DND-41 (cell line): ENCODE data around the gene RNLS.

Experiments used
- ATAC-seq: fragments of 200-7000 bp; cut with Tn5 transposase; 3 replicates; pipeline ENCODE4 v1.9.1; 2021; ENCODE audit warnings: low read depth; ENCODE audit not compliant: insufficient read depth
- DNase-seq: peaks from one replicate; pipeline ENCODE4 v3.0.0-alpha.2; 2020
- H2AFZ ChIP-seq: 2 replicates; pipeline ENCODE4 v1.6.0; 2012; ENCODE audit warnings: low read depth, low read length
- H3K27ac ChIP-seq: 2 replicates; pipeline ENCODE4 v1.5.1; 2012; ENCODE audit warnings: low read length, inconsistent platforms
- H3K27me3 ChIP-seq: fragments of 200-600 bp; sonication (generic); 2 replicates; pipeline ENCODE4 v1.6.0; 2012; ENCODE audit warnings: low read length, mild to moderate bottlenecking, inconsistent platforms; ENCODE audit not compliant: insufficient read depth, poor library complexity
- H3K36me3 ChIP-seq: 2 replicates; pipeline ENCODE4 v1.5.1; 2012; ENCODE audit warnings: low read length, inconsistent platforms; ENCODE audit not compliant: insufficient read depth
- H3K4me1 ChIP-seq: 2 replicates; pipeline ENCODE4 v1.5.1; 2012; ENCODE audit warnings: mild to moderate bottlenecking, low read length; ENCODE audit not compliant: insufficient read depth
- H3K4me2 ChIP-seq: 2 replicates; pipeline ENCODE4 v1.6.0; 2012; ENCODE audit warnings: mild to moderate bottlenecking, moderate library complexity, low read length, inconsistent platforms; ENCODE audit not compliant: insufficient read depth
- H3K4me3 ChIP-seq, 2 experiments: fragments of 200-600 bp in 1 of 2; shearing (Covaris generic) in 1 of 2; 2 replicates each; pipeline ENCODE4 v1.5.1; 2012 to 2016; ENCODE audit warnings: inconsistent platforms in 2 of 2, low read length in 2 of 2, mild to moderate bottlenecking in 2 of 2, low read depth in 1 of 2, moderate library complexity in 1 of 2
- H3K79me2 ChIP-seq: 2 replicates; pipeline ENCODE4 v1.6.0; 2012; ENCODE audit warnings: low read length, inconsistent platforms; ENCODE audit not compliant: insufficient read depth
- H3K9ac ChIP-seq: 2 replicates; pipeline ENCODE4 v1.6.0; 2012; ENCODE audit warnings: low read depth, mild to moderate bottlenecking, inconsistent platforms, low read length, moderate library complexity
- H3K9me3 ChIP-seq: 2 replicates; pipeline ENCODE4 v1.5.1; 2012; ENCODE audit warnings: low read length, moderate library complexity, mild to moderate bottlenecking, inconsistent platforms; ENCODE audit not compliant: insufficient read depth, severe bottlenecking
- H4K20me1 ChIP-seq: 2 replicates; pipeline ENCODE4 v1.6.0; 2012; ENCODE audit warnings: low read length; ENCODE audit not compliant: insufficient read depth
- CTCF ChIP-seq: IDR thresholded peaks from 2 replicates; pipeline ENCODE4 v1.5.1; 2012; ENCODE audit warnings: borderline replicate concordance, low read length, moderate library complexity, mild to moderate bottlenecking; ENCODE audit not compliant: poor library complexity, severe bottlenecking; ENCODE audit errors: extremely low read depth
- EZH2 ChIP-seq: IDR thresholded peaks from 3 replicates; pipeline ENCODE4 v1.6.1; 2012; ENCODE audit warnings: borderline replicate concordance, low read depth, mild to moderate bottlenecking, moderate library complexity, low read length, inconsistent platforms; ENCODE audit not compliant: severe bottlenecking

RNLS gene

GRCh38 chr10:88557256-88557655 lies 25.9 kb downstream of the RNLS start:
- Histone ChIP-seq H3K36me3 (no peaks in the 10 kb centered on the region), H3K4me3 (no peak overlapping the region), H3K27me3 (no peaks in the 10 kb centered on the region), H3K4me2 (no peak overlapping the region), H3K9ac (no peak overlapping the region), H3K4me1 (peaks cover 3% of the 10 kb centered on the region; the same call in 1 of the 2 replicates), H3K9me3 (no peaks in the 10 kb centered on the region), H2AFZ (no peak overlapping the region), H4K20me1 (no peaks in the 10 kb centered on the region), H3K79me2 (no peaks in the 10 kb centered on the region), H3K27ac (no peak overlapping the region)
- DNase-seq = no peak
- no peak for TF ChIP-seq EZH2
- TF ChIP-seq CTCF = no peak
- no peak for ATAC-seq

- Histone ChIP-seq H2AFZ (no peak overlapping the region), H3K27ac (no peak overlapping the region), H3K9ac (no peak overlapping the region), H4K20me1 (no peaks in the 10 kb centered on the region), H3K36me3 (no peaks in the 10 kb centered on the region), H3K79me2 (no peaks in the 10 kb centered on the region), H3K4me3 (no peak overlapping the region), H3K4me2 (no peak overlapping the region), H3K27me3 (no peaks in the 10 kb centered on the region), H3K9me3 (no peaks in the 10 kb centered on the region), H3K4me1 (peaks cover 3% of the 10 kb centered on the region; the same call in 1 of the 2 replicates)
- ATAC-seq (no peak), DNase-seq (no peak)
- TF ChIP-seq EZH2 = no peak
- no peak for TF ChIP-seq CTCF
Measured at GRCh38 chr10:88555190-88555908, 27.8 kb downstream of the RNLS start.

GRCh38 chr10:88553116-88553752 lies 29.9 kb downstream of the RNLS start:
- peaks cover 3% of the 10 kb centered on the region; the same call in 1 of the 2 replicates for H3K4me1 ChIP-seq
- no peak overlapping the region; the same call in 1 of the 2 replicates for H3K27ac ChIP-seq
- H3K4me3 ChIP-seq = no peak overlapping the region
- no peaks in the 10 kb centered on the region for H3K9me3 ChIP-seq
- H2AFZ ChIP-seq = no peak overlapping the region
- TF ChIP-seq EZH2 (no peak), CTCF (peak; percentile 98)
- no peaks in the 10 kb centered on the region for H3K79me2 ChIP-seq
- peak; percentile 98 for ATAC-seq
- no peak overlapping the region for H3K4me2 ChIP-seq
- no peaks in the 10 kb centered on the region for H4K20me1 ChIP-seq
- H3K36me3 ChIP-seq = no peaks in the 10 kb centered on the region
- H3K27me3 ChIP-seq = no peaks in the 10 kb centered on the region
- peak; percentile 70 for DNase-seq
- H3K9ac ChIP-seq = no peak overlapping the region
